ENCODE data around the gene CYTH3. TPM values are rescaled to one million over a fixed set of nuclear protein-coding genes. Genes with fewer than 3 reads are reported as not detected.

The CYTH3 gene
- total and polyA plus RNA-seq, 9 donors = 20.3 to 46.7 (median 41.3) TPM

DNA sequence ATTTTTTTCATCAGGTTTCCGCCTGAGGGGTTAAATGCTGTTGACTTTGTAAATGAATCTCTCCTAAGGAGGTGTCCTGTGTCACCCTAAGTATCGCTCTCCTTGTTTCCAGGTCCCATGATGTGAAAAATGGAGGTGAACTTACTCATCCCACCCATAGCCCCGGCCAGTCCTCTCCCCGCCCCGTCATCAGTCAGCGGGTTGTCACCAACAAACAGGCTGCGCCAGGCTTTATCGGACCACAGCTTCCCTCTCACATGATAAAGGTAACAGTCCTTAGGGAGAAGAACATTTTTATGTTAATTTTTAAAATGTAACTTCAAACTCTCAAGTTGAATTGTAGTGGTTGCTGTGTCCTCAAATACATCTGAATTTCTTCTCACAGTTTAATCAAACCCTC lies 124.8 kb downstream of the CYTH3 start:
- H3K27ac ChIP-seq (ENCODE audit: low read length) = no peak overlapping the region
- no peaks in the 10 kb centered on the region for H3K27me3 ChIP-seq (ENCODE audit: control insufficient read depth, insufficient read depth, low read length)
- no peak for DNase-seq
- peaks cover 92% of the 10 kb centered on the region for H3K36me3 ChIP-seq (ENCODE audit: control insufficient read depth, insufficient read depth, low read length)
- no CpG with 5 or more reads among the region's 8 CpGs for WGBS (ENCODE audit: insufficient coverage)
- no peaks in the 10 kb centered on the region for H3K9me3 ChIP-seq (replicated peaks; ENCODE audit: control insufficient read depth, low read depth, low read length)
- no peaks in the 10 kb centered on the region for H3K4me1 ChIP-seq (ENCODE audit: control insufficient read depth, insufficient read depth, low read length)
- no peak overlapping the region for H3K4me3 ChIP-seq (ENCODE audit: low read length)

DNA sequence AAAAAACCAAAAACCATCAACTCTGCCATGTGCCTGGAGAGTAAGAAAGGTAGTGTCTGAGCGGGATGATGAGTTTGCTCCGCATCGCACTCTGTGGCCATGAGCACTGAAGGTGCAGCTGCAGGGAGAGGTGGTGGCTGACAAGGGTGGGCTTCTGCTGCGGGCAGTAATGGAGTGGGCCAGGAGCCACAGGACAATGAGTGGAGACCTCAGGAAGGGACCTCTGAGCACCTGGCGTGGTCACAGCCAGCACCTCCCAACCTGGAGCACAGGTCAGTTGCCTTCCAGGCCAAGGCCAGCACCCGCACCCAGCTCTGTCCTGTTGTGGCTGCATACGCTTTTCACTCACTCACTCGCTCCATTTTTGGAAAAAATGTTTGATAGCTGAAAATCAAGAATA lies 125.8 kb downstream of the CYTH3 start:
- 95% methylated on average over 6 of the region's 8 CpGs for WGBS (ENCODE audit: insufficient coverage)
- no peak for DNase-seq
- Histone ChIP-seq H3K27me3 (ENCODE audit: control insufficient read depth, insufficient read depth, low read length) (no peaks in the 10 kb centered on the region), H3K4me3 (ENCODE audit: low read length) (no peak overlapping the region), H3K4me1 (ENCODE audit: control insufficient read depth, insufficient read depth, low read length) (no peaks in the 10 kb centered on the region), H3K27ac (ENCODE audit: low read length) (no peak overlapping the region), H3K9me3 (replicated peaks; ENCODE audit: control insufficient read depth, low read depth, low read length) (no peaks in the 10 kb centered on the region), H3K36me3 (ENCODE audit: control insufficient read depth, insufficient read depth, low read length) (peaks cover 85% of the 10 kb centered on the region)

DNA sequence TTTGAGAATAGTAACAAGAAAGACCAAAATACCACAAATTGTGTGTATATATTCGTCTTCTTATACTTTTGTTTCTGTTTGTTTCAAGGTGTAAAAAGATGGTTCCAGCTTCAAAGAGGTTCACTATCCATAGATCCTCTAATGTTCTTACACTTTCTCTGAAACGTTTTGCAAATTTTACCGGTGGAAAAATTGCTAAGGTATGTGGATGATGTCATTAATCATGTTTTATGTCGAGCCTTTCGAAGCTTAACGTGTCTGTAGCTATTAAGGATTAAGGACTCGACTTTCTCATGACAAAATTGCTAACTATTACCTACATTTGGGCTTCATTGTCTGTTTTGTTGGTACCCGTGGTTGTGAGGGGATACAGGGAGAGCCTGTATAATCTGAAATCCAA lies 128.4 kb downstream of the CYTH3 start:
- no CpG with 5 or more reads among the region's 8 CpGs for WGBS (ENCODE audit: insufficient coverage)
- Histone ChIP-seq H3K27ac (ENCODE audit: low read length) (no peak overlapping the region), H3K36me3 (ENCODE audit: control insufficient read depth, insufficient read depth, low read length) (peaks cover 73% of the 10 kb centered on the region), H3K27me3 (ENCODE audit: control insufficient read depth, insufficient read depth, low read length) (no peaks in the 10 kb centered on the region), H3K9me3 (replicated peaks; ENCODE audit: control insufficient read depth, low read depth, low read length) (no peaks in the 10 kb centered on the region), H3K4me1 (ENCODE audit: control insufficient read depth, insufficient read depth, low read length) (no peaks in the 10 kb centered on the region), H3K4me3 (ENCODE audit: low read length) (no peak overlapping the region)
- no peak for DNase-seq

DNA sequence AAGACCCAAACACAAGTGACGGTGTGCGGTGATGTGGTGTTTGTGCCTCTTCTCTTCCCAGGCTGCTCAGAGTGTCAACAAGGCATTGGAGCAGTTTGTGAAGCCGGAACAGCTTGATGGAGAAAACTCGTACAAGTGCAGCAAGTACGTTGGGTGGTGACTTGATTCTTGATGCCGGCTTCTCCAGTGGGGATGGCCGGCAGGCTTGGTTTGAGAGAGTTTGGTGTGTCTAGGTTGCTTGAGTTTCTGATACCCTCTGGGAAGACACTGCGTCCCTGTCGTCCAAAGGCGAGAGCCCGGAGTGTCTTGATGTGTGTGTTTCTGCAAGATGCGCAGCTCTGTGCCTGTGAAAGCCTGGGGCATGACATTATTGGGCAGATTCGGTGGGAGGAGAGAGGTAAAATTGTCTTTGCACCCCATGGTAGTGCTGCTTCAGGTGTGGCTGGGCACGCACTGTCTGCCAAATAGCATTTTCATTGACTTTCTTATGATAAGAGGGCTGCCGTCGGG lies 129.5 kb downstream of the CYTH3 start:
- DNase-seq = no peak

DNA sequence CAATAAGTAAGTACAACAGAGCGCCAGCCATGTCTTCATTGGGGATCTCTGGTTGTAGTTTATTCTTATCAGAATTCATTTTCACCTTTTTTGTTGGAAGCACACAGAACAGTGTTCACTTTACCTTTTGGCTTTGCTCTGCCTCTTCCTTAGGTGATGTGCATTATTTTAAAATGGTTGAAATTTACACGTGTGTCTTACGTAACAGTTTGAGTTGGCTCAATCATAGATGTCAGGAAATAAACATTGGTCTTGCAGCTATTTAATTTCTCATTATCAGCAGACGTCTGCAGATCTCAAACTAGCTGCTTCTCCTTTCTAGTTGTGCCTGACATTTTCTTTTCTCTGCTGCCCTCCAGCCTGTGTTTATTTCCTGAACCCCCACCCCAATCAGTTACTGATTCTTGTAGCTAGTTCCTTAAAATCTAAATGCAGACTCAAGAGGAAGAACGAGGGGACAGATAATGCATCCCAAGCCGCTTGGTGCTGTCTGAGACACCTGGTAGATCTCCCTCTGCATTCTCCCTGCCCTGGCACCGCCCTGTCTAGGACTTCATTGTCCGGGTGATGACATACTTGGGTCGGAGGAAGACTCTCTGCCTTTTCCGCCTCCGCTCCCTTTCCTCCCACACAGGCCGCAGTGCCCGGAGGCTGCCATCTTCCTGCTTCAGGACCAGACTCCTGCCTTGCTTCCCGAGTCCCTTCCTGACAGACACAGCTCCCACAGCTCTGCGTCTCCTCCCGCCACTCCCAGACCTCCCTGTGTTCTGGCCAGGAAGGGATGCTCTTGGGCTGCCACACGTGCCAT lies 133.0 kb downstream of the CYTH3 start:
- H3K36me3 ChIP-seq (ENCODE audit: control insufficient read depth, insufficient read depth, low read length) = peaks cover 48% of the 10 kb centered on the region
- no peaks in the 10 kb centered on the region for H3K4me1 ChIP-seq (ENCODE audit: control insufficient read depth, insufficient read depth, low read length)
- H3K27me3 ChIP-seq (ENCODE audit: control insufficient read depth, insufficient read depth, low read length) = no peaks in the 10 kb centered on the region
- peak; percentile 42 for DNase-seq
- WGBS (ENCODE audit: insufficient coverage) = 87% methylated on average over 14 of the region's 17 CpGs
- H3K4me3 ChIP-seq (ENCODE audit: low read length) = no peak overlapping the region
- no peak overlapping the region for H3K27ac ChIP-seq (ENCODE audit: low read length)
- no peaks in the 10 kb centered on the region for H3K9me3 ChIP-seq (replicated peaks; ENCODE audit: control insufficient read depth, low read depth, low read length)

More for the DNA sequence above, 129.5 kb downstream of the CYTH3 start:
- Histone ChIP-seq H3K9me3 (replicated peaks; ENCODE audit: control insufficient read depth, low read depth, low read length) (no peaks in the 10 kb centered on the region), H3K27me3 (ENCODE audit: control insufficient read depth, insufficient read depth, low read length) (no peaks in the 10 kb centered on the region), H3K4me1 (ENCODE audit: control insufficient read depth, insufficient read depth, low read length) (no peaks in the 10 kb centered on the region), H3K4me3 (ENCODE audit: low read length) (no peak overlapping the region), H3K36me3 (ENCODE audit: control insufficient read depth, insufficient read depth, low read length) (peaks cover 68% of the 10 kb centered on the region), H3K27ac (ENCODE audit: low read length) (no peak overlapping the region)
- WGBS (ENCODE audit: insufficient coverage) = 95% methylated on average over 13 of the region's 16 CpGs

DNA sequence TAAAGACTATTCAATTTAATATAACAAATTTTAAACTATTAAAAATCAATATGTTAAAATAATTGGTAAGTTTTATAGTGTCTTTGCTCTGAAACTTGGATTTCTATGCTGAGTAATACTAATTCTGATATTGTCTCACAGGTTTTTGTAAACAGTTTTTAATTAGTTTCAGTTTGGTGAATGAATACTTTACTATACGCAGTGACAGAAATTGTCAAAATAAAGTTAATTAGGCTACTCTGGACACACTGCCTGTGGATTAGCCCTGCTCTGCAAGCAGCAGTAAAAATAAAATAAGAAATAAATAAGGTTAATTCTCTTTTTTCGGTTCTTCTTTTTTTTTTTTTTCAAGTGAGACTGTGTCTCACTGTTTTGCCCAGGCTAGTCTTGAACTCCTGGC lies 135.9 kb downstream of the CYTH3 start:
- Histone ChIP-seq H3K27ac (ENCODE audit: low read length) (no peak overlapping the region), H3K4me1 (ENCODE audit: control insufficient read depth, insufficient read depth, low read length) (no peaks in the 10 kb centered on the region), H3K27me3 (ENCODE audit: control insufficient read depth, insufficient read depth, low read length) (no peaks in the 10 kb centered on the region), H3K36me3 (ENCODE audit: control insufficient read depth, insufficient read depth, low read length) (peaks cover 48% of the 10 kb centered on the region), H3K9me3 (replicated peaks; ENCODE audit: control insufficient read depth, low read depth, low read length) (no peaks in the 10 kb centered on the region), H3K4me3 (ENCODE audit: low read length) (no peak overlapping the region)
- WGBS (ENCODE audit: insufficient coverage) = no CpG with 5 or more reads among the region's 2 CpGs
- DNase-seq = no peak

DNA sequence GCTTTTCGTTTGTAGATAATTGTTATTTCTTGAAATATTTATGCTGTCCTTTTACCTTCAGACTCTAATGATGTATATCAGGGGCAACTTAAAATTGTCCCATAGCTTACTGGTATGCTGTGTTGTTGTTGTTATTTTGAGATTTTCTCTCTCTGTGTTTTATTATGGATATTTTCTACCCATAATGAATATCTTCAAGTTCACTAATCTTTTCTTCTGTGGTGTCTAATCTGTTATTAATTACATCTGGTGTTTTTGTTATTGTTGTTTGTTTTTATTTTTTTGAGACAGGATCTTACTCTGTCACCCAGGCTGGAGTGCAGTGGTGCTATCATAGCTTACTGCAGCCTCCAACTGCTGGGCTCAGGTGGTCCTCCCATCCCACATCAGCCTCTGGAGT lies 139.2 kb downstream of the CYTH3 start:
- Histone ChIP-seq H3K27me3 (ENCODE audit: control insufficient read depth, insufficient read depth, low read length) (no peaks in the 10 kb centered on the region), H3K27ac (ENCODE audit: low read length) (no peak overlapping the region), H3K4me3 (ENCODE audit: low read length) (no peak overlapping the region), H3K4me1 (ENCODE audit: control insufficient read depth, insufficient read depth, low read length) (no peaks in the 10 kb centered on the region), H3K9me3 (replicated peaks; ENCODE audit: control insufficient read depth, low read depth, low read length) (no peaks in the 10 kb centered on the region), H3K36me3 (ENCODE audit: control insufficient read depth, insufficient read depth, low read length) (peaks cover 42% of the 10 kb centered on the region)
- WGBS (ENCODE audit: insufficient coverage) = no CpG with 5 or more reads among the region's 1 CpG
- DNase-seq = no peak

DNA sequence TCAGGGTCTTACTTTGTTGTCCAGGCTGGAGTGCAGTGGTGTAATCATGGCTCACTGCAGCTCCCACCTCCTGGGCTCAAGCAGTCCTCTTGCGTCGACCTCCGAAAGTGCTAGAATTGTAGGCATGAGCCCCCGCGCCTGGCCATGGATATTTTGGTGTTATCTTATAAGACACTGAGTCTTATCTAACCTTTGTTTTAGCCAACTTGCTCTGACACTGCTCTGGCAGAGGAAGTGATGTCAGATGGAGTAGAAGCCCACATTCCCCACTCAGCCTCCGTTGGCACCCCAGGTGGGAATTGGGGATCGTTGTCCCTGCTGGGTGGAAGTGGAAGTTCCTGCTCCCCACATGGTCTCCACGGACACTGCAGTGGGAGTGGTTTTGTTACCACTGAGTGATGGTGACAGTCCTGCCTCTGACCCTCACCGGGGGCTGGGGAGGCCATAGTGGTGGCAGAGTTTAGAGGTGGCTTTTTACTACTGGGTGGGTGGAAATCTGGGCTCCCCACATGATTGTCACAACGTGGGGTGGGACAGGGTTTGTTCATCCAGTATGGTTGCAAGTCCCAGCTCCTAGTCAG lies 142.3 kb downstream of the CYTH3 start:
- H3K36me3 ChIP-seq (ENCODE audit: control insufficient read depth, insufficient read depth, low read length) = peaks cover 38% of the 10 kb centered on the region
- DNase-seq = no peak
- no peak overlapping the region for H3K4me3 ChIP-seq (ENCODE audit: low read length)
- H3K4me1 ChIP-seq (ENCODE audit: control insufficient read depth, insufficient read depth, low read length) = no peaks in the 10 kb centered on the region
- no peak overlapping the region for H3K27ac ChIP-seq (ENCODE audit: low read length)
- no peaks in the 10 kb centered on the region for H3K27me3 ChIP-seq (ENCODE audit: control insufficient read depth, insufficient read depth, low read length)
- H3K9me3 ChIP-seq (replicated peaks; ENCODE audit: control insufficient read depth, low read depth, low read length) = no peaks in the 10 kb centered on the region
- WGBS (ENCODE audit: insufficient coverage) = 100% methylated on average over 1 of the region's 10 CpGs

DNA sequence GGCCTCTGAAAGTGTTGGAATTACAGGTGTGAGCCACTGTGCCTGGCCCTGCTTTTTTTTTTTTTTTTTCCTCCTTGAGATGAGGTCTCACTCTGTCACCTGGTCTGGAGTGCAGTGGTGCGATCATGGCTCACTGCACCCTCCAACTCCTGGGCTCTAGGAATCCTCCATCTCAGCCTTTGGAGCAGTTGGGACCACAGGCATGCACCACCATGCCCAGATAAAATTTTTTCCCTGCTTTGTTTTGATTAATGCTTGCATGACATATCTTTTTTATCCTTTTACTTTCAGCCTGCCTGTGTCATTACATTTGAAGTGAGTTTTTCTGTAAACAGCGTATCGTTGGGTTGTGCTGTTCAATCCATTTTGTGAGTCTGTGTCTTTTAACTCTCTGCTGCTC lies 144.2 kb downstream of the CYTH3 start:
- WGBS (ENCODE audit: insufficient coverage) = 100% methylated on average over 1 of the region's 3 CpGs
- peaks cover 31% of the 10 kb centered on the region for H3K36me3 ChIP-seq (ENCODE audit: control insufficient read depth, insufficient read depth, low read length)

DNA sequence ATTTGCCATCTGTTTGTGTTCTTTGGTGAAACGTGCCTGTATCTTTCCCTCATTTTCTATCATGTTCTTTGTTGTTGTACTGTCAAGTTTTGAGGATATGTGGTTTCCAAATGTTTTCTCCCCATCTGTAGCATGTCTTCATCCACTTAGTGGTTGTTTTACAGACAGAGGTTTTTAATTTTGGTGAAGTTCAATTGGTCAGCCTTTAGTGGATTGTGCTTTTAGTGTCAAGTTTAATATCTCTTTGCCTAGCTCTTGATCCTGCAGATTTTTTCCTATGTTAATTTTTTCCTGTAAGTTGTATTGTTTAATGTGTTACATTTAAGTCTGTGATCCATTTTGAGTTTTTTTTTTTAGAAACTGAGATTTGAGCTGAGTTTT lies 145.3 kb downstream of the CYTH3 start:
- no CpG with 5 or more reads among the region's 1 CpG for WGBS (ENCODE audit: insufficient coverage)
- Histone ChIP-seq H3K36me3 (ENCODE audit: control insufficient read depth, insufficient read depth, low read length) (peaks cover 36% of the 10 kb centered on the region), H3K27ac (ENCODE audit: low read length) (no peak overlapping the region), H3K27me3 (ENCODE audit: control insufficient read depth, insufficient read depth, low read length) (no peaks in the 10 kb centered on the region), H3K9me3 (replicated peaks; ENCODE audit: control insufficient read depth, low read depth, low read length) (no peaks in the 10 kb centered on the region), H3K4me1 (ENCODE audit: control insufficient read depth, insufficient read depth, low read length) (no peaks in the 10 kb centered on the region), H3K4me3 (ENCODE audit: low read length) (no peak overlapping the region)
- DNase-seq = no peak

More for the DNA sequence above, 144.2 kb downstream of the CYTH3 start:
- H3K4me3 ChIP-seq (ENCODE audit: low read length) = no peak overlapping the region
- DNase-seq = no peak
- no peaks in the 10 kb centered on the region for H3K9me3 ChIP-seq (replicated peaks; ENCODE audit: control insufficient read depth, low read depth, low read length)
- H3K27me3 ChIP-seq (ENCODE audit: control insufficient read depth, insufficient read depth, low read length) = no peaks in the 10 kb centered on the region
- H3K4me1 ChIP-seq (ENCODE audit: control insufficient read depth, insufficient read depth, low read length) = no peaks in the 10 kb centered on the region
- no peak overlapping the region for H3K27ac ChIP-seq (ENCODE audit: low read length)

Data from muscle of leg (tissue), 11 donors.